ENCODE measurements around the gene CLIC3.

CLIC3 gene

GRCh38 chr9:137014166-137014565 is 17.8 kb upstream of the CLIC3 start:
- no peak overlapping the region for H3K27ac ChIP-seq
- TF ChIP-seq CTCF (conservative IDR thresholded peaks at IDR 0.05): no peak

- no peak overlapping the region for H3K27ac ChIP-seq
- TF ChIP-seq CTCF (conservative IDR thresholded peaks at IDR 0.05): no peak
These were observed 17.2 kb upstream of the CLIC3 start for GRCh38 chr9:137013571-137013940.

- no peak overlapping the region for H3K27ac ChIP-seq
- no peak for TF ChIP-seq CTCF (conservative IDR thresholded peaks at IDR 0.05)
These were observed 16.6 kb upstream of the CLIC3 start for GRCh38 chr9:137012694-137013570.

GRCh38 chr9:137011907-137012675 is 15.7 kb upstream of the CLIC3 start:
- H3K27ac ChIP-seq: no peak overlapping the region
- TF ChIP-seq CTCF (conservative IDR thresholded peaks at IDR 0.05): no peak

- H3K27ac ChIP-seq: no peak overlapping the region
- TF ChIP-seq CTCF (conservative IDR thresholded peaks at IDR 0.05): no peak
These were observed 14.8 kb upstream of the CLIC3 start for GRCh38 chr9:137011156-137011555.

- no peak overlapping the region for H3K27ac ChIP-seq
- no peak for TF ChIP-seq CTCF (conservative IDR thresholded peaks at IDR 0.05)
These were observed 13.8 kb upstream of the CLIC3 start for GRCh38 chr9:137009938-137010732.

- TF ChIP-seq CTCF (conservative IDR thresholded peaks at IDR 0.05): no peak
- H3K27ac ChIP-seq: no peak overlapping the region
These were observed 12.8 kb upstream of the CLIC3 start for GRCh38 chr9:137009217-137009616.

All from VCaP (cell line).